Effector CD8-positive, alpha-beta T cell (primary cell): Measurements from ENCODE around the gene CERCAM.
"Not testable (repeated sequence)": the region's sequence is repeated elsewhere in the genome, so short reads cannot be mapped to it uniquely, and the experiment has no call there.

Source experiments
- DNase-seq: peaks from one replicate; lab custom pipeline; 2025; lab: John Stamatoyannopoulos, UW

Gene CERCAM

DNA sequence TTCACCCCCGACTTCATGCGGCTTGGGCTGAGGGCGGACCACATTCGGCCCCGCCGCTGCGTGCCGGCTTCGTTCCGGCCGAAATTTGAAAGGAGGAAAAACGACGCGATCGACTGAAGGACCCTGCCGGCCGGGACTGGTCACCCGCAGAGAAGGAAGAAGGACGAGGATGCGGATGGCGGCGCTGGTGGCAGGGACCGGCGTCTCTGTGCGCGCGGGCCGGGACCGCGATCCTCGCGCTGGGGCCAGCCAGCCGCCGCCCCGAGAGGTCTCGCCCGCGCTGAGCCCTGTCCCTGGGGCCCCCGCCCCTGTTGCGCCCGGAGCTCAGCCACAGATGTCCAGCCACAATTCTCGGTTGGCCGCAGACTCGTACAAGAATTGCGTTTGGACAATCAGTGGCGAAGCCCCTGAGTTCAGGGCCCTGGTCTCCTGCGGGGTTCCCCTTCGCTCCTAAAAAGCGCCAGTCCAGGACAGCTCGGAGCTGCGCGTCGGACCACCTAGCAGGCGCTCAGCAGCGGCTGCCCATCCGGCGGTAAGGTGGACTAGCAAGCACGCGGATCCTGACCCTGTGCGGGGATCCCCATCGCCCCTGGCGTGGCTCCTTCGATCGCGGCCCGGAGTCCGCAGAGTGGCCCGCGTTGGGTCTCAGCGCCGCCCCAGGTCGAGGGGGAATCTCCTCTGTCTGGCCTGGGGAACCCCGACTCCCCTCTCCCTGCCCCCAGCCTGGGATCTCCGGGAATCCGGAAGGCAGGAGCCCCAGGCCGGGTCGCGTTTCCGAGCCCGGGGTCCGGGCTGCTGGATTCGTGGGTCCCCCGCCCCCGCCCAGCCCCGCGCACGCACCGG, 28.1 kb upstream of the CERCAM start:
- no peak for DNase-seq

DNA sequence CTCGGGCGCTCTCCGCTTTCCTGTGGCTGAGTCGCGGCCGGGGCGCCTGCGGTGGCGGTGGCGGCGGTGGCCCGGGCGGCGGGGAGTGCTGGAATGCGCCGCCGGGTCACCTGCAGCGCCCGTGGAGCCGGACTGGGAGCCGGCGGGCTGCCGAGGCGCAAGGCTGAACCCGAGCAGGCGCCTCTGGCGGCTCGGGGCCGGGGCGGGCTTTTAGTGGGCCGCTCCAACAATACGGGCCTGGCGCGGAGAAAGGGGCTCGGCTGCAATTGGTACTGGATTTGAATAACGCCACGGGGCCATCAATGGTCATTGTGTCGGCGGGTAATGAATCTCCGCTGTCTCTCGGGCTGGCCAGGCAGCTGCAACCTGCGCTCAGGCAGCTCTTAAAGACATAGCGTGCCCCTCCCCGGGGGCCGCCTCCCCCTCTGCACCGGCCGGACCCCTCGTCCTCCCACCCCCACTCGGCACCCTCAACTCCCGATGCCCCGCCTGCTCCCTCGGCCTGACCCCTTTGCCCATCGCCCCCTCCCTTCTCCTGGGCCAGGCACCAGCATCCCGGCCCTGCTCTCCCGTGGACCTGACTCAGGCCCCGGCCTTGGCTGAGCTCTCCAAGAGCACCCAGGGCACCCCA, 27.4 kb upstream of the CERCAM start:
- no peak for DNase-seq

GRCh38 chr9:128393970-128394369, 26.7 kb upstream of the CERCAM start:
- no peak for DNase-seq

- DNase-seq, result no peak
These were observed 26.1 kb upstream of the CERCAM start for GRCh38 chr9:128394379-128395168.

DNA sequence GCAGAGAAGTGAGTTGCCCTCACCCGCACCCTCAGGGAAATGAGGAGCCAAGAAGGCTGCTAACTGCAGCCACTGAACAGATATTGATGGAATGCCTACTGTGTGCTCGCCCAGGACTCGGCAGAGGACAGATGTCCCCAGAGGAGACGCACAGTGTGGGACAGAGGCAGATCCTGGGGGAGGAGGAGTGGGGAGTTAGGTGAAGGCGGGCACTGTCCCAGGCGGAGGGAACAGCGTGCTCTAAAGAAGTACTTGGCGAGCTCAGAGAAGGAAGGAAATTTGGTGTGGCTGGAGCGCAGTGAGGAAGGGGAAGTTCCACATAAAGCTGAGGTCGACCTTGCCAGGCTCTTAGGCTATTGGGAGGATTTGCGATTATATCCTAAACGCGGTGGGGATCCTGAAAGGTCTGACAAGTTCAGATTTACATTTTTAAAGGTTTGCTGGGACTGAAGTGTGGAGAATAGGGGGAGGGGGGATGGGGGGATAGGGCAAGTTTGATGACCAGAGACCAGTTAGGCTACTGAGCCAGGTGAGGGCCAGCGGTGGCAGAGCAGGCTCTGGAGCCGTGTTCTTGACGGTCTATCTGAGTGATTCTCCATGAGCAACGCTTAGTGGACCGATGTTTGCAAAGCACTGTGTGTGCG, 23.6 kb upstream of the CERCAM start:
- no peak for DNase-seq

- DNase-seq, result no peak
These were observed 22.8 kb upstream of the CERCAM start for GRCh38 chr9:128397831-128398230.

GRCh38 chr9:128399861-128400260, 20.8 kb upstream of the CERCAM start:
- no peak for DNase-seq

DNA sequence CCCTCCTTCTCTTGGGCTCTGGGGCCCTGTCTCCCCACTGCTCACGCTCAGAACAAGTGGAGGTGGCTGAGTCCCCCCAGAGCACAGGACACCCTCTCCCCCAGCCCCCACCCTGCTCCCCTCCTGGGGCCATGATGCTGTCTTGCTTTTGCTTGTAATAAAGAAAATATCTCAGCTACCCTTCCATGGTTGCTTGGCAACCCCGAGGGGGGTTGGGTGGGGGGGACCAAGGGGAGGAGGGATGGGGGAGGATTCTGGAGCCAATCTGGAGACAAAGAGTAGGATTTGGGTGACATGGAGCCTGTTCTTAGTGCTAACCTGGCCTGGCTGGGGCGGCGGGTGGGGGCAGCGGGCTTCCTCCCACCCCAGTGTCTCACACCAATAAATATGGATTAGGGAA, 16.1 kb upstream of the CERCAM start:
- DNase-seq, result no peak

- DNase-seq, result no peak
These were observed 15.4 kb upstream of the CERCAM start for GRCh38 chr9:128405077-128405779.

GRCh38 chr9:128405780-128406171, 14.9 kb upstream of the CERCAM start:
- DNase-seq, result no peak

- no peak for DNase-seq
These were observed 13.7 kb upstream of the CERCAM start for GRCh38 chr9:128406848-128407391.

DNA sequence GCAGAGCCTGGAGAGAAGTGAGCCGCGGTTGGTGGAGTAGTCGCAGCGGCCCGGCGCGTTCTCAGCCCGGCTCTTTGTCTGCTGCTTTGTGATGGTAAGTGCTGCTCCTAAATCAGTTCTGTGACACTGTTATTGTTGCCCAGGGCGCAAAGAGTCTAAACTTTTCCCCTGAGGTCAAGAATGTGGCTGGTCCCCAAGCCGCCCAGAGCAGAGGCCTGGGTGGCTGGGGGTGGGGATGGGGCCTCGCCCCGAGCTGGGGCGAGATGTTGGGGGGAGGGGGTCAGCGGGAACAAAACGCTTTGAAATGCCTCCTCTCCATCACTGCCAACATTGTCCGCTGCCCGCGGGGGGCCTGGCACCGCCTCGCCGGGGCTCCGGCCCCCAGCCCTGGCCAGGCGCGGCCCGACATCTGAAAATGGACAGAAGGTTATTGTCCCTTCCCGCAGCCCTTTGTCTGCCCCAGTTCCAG, 11.7 kb upstream of the CERCAM start:
- no peak for DNase-seq

DNA sequence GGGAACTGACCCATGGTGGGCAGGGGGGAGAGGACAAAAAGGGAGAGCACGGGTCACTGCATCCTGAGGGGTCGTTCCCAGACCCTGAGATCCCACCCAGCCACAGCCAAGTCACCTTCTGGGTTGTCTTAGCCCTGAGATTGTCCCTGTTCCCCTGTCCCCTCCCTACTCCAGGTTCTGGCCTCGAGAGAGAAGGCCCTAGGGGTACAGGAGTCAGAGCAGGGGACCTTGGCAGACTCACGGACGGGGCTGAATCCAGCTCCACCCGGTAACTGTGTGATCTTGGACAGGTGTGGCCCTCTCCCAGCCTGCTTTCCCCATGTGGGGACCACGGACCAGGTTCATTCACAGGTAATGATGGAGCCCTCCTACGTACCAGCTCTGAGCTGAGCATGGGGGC, 11.2 kb upstream of the CERCAM start:
- DNase-seq, result no peak

DNA sequence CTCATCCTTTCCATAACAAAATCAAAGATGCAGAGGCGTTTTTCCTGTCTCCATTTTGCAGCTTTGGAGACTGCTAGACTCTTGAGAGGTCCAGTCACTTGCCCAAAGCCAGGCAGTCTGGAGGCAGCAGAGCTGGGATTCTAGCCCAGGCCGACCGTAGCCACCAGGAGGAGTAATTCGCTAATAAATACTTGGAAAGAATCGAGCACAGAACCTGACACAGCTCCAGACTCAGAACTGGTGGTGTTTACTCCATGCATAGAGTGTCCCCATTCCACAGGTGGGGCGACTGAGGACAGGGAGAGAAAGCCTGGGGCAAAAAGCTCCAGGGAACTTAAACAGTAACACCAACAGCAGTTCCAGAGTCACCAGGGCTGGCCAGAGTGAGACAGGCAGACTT, 10.7 kb upstream of the CERCAM start:
- DNase-seq, result no peak

- no peak for DNase-seq
These were observed 9.1 kb upstream of the CERCAM start for GRCh38 chr9:128411364-128412119.

DNA sequence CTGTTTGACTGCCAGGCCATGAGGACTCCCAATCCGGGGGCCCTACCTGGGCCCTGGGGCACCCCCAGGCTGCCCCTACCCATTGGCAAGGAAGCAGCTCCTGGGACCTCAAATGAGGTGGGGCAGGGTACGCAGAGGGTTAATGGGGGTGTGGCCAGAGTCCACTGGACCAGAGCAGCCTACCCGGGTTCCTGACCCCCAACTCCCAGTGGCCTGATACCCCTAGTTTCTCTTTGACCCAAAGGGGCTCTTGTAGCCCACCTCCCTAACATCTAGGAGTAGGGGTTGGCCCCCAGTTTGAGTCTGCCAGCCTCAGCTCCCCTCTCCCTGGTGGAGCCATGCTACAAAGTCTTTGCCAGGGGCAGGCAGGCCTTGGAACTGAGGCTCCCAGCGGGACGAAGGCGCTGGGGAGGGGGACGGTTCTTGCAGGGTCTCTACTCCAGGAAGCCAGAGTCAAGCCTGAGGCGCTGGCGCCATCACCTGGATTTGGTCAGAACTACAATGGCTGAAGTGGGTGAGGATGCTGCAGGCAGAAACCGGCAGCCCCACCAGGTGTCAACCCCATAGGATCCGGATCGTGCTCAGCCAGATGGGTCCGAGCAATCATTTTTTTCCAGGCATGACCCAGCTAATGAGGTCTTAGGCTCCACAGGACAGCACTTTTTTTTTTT, 8.4 kb upstream of the CERCAM start:
- DNase-seq, result peak; percentile 18

DNA sequence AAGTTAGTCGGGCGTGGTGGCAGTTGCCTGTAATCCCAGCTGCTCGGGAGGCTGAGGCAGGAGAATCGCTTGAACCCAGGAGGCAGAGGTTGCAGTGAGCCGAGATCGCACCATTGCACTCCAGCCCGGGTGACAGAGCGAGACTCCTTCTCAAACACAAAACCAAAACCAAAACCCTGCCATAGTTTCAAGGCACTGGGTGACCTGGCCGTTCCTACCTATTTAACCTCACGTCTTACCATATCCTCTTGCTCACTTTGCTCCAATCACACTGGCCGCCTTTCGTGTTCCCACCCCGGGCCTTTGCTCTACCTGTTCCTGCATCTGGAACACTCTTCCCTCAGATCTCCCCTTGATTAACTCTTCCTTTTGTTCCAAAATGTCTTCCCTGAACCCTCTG, 6.9 kb upstream of the CERCAM start:
- not testable (repeated sequence) for DNase-seq

GRCh38 chr9:128414461-128414860, 6.2 kb upstream of the CERCAM start:
- DNase-seq, result no peak

DNA sequence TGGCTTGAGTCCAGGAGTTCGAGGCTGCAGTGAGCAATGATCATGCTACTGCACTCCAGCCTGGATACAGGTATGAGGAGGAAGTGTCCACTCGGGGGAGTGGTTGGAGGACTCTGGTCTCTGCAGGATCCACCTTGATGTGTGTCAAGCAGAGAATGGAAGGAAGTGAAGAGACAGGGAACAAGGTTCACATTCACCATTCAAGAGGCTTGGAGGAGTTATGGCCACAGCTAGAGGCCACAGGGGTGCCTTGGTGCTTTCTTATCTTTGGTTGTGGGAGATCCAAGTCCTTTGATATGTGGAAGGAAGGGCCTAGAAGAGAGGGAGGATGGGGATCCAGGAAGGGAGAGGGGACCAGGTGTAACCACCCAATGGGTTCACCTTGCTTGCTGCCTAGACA, 5.4 kb upstream of the CERCAM start:
- no peak for DNase-seq

DNA sequence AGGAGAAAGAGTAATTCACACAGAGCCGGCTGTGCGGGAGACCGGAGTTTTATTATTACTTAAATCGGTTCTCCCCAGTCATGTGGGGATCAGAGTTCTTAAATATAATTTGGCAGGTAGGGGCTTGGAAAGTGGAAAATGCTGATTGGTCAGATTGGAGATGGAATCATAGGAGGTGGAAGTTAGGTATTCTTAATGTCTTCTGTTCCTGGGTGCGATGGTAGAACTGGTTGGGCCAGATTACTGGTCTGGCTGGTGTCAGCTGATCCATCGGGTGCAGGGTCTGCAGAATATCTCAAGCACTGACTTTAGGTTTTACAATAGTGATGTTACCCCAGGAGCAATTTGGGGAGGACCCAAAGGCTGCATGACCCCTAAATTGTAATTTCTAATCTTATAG, 4.6 kb upstream of the CERCAM start:
- DNase-seq, result no peak
